ENCODE measurements around the gene STK38. TPM values are rescaled to one million over a fixed set of nuclear protein-coding genes. Genes with fewer than 3 reads are reported as not detected.

The STK38 gene
- polyA plus RNA-seq, 2 of the 4 experiments (the other 2 are of a cell fraction): 30.0 to 30.9 TPM

- ChIA-PET POLR2A (no interaction called here), CTCF (no interaction called here)
- no peak for DNase-seq (ENCODE audit: low read depth in 1 of 2, low spot score in 1 of 2)
- Histone ChIP-seq H3K27ac (no peak overlapping the region), H3K4me3 (no peak overlapping the region), H3K4me1 (peaks cover 15% of the 10 kb centered on the region), H3K9me3 (no peaks in the 10 kb centered on the region), H3K4me2 (no peak overlapping the region)
- no peak for TF ChIP-seq CHD4 (IDR thresholded peaks at IDR 0.05; ENCODE audit: borderline replicate concordance)
- TF ChIP-seq NPAS2 (CRISPR knock-in tag; IDR thresholded peaks at IDR 0.05; ENCODE audit: borderline replicate concordance): no peak
- no peak for TF ChIP-seq EHMT2 (IDR thresholded peaks at IDR 0.05; ENCODE audit: low read depth)
- no peak for TF ChIP-seq KDM1A (IDR thresholded peaks at IDR 0.05; ENCODE audit: low read depth)
- TF ChIP-seq HES2 (IDR thresholded peaks at IDR 0.05): no peak
- no peak for TF ChIP-seq ESRRA (IDR thresholded peaks at IDR 0.05; ENCODE audit: borderline replicate concordance, low read length)
- TF ChIP-seq BHLHE40 (IDR thresholded peaks at IDR 0.05; ENCODE audit: low read depth, low read length): no peak
- TF ChIP-seq HMGXB4 (CRISPR knock-in tag; IDR thresholded peaks at IDR 0.05; ENCODE audit: borderline replicate concordance): no peak
- TF ChIP-seq EP300 (IDR thresholded peaks at IDR 0.05): no peak
- no peak for TF ChIP-seq E2F6 (IDR thresholded peaks at IDR 0.05; ENCODE audit: borderline replicate concordance, low read depth)
- no peak for TF ChIP-seq RFX5 (IDR thresholded peaks at IDR 0.05)
- TF ChIP-seq TFCP2L1 (CRISPR knock-in tag; IDR thresholded peaks at IDR 0.05): no peak
- no peak for TF ChIP-seq ELK1 (IDR thresholded peaks at IDR 0.05; ENCODE audit: low read depth, low read length)
- TF ChIP-seq JUN (IDR thresholded peaks at IDR 0.05): no peak
- no peak for TF ChIP-seq ZC3H11A (IDR thresholded peaks at IDR 0.05)
- TF ChIP-seq FOSB (CRISPR knock-in tag; IDR thresholded peaks at IDR 0.05): no peak
- TF ChIP-seq RCOR1 (IDR thresholded peaks at IDR 0.05; ENCODE audit: low read depth, low read length): no peak
- no peak for TF ChIP-seq CTCF (IDR thresholded peaks at IDR 0.05)
- no peak for TF ChIP-seq FOSL2 (IDR thresholded peaks at IDR 0.05)
- no peak for TF ChIP-seq FOSL2 (CRISPR knock-in tag; IDR thresholded peaks at IDR 0.05)
- WGBS (ENCODE audit: missing lambda C conversion rate): 88% methylated on average over 5 of the region's 5 CpGs
- FAIRE-seq: no peak
- no peak for ATAC-seq
These were observed 9.0 kb upstream of the STK38 start for GRCh38 chr6:36556281-36556680.

- Histone ChIP-seq H3K27ac (no peak overlapping the region), H3K4me1 (peaks cover 15% of the 10 kb centered on the region), H3K4me3 (no peak overlapping the region), H3K9me3 (no peaks in the 10 kb centered on the region), H3K4me2 (no peak overlapping the region)
- ATAC-seq (no peak), DNase-seq (ENCODE audit: low read depth in 1 of 2, low spot score in 1 of 2) (no peak), FAIRE-seq (no peak)
- CTCF ChIA-PET: no interaction called here
- POLR2A ChIA-PET: no interaction called here
- 65% methylated on average over 1 of the region's 1 CpG for WGBS (ENCODE audit: missing lambda C conversion rate)
- TF ChIP-seq RARB (CRISPR knock-in tag; IDR thresholded peaks at IDR 0.05): no peak
- no peak for TF ChIP-seq CHD4 (IDR thresholded peaks at IDR 0.05; ENCODE audit: borderline replicate concordance)
- no peak for TF ChIP-seq USF2 (IDR thresholded peaks at IDR 0.05)
- no peak for TF ChIP-seq ATOH8 (CRISPR knock-in tag; IDR thresholded peaks at IDR 0.05; ENCODE audit: low read depth)
- TF ChIP-seq REST (IDR thresholded peaks at IDR 0.05): no peak
- no peak for TF ChIP-seq PBX3 (IDR thresholded peaks at IDR 0.05)
- TF ChIP-seq GATA3 (IDR thresholded peaks at IDR 0.05; ENCODE audit: borderline replicate concordance): no peak
These were observed 8.5 kb upstream of the STK38 start for GRCh38 chr6:36555750-36556252.

All from A549 (cell line).